ENCODE data around the gene SMARCB1. TPM values are rescaled to one million over a fixed set of nuclear protein-coding genes. Genes with fewer than 3 reads are reported as not detected.
A peak's percentile ranks its signal among the peaks of the same experiment; 100 is the strongest.

Gene SMARCB1
- total RNA-seq, 1 experiment from 2014 or later, result 115 TPM

DNA sequence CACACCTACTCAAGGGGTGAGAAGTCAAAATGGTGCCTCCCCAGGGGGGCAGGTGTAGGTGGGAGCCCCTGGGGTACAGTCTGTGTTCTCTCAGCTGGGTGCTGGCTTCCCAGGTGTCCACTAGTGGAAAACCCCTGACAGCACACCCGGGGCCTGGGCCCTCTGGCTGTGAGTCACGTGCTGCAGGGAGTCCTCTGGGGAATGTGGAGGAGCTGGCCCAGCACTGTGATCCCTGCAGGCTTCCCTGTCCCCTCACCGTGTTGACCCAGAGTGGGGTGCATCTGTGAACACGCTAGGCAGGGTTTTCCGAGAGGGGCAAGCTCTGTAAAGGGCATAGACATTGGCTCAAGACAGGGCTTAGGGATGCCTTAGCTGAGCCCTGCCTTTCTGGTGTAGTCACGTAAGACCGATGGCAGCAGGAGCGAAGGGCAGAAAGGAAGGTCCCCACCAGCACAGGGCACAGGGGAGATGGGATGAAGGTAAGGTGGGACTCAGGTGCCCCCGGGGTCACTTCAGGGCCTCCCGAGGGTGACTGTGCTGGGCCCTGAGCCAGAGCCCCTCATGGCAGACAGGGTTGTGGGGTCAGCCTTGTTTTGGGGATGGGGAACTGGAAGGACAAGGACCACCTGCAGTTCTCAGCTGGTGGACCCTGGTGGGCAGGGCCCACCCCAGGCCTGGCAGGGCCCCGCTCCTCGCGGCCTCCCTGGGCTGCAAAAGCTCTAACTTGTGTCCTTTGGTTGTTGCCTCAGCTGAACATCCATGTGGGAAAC, 37.9 kb downstream of the SMARCB1 start:
- H3K9me3 Mint-ChIP-seq (ENCODE audit: unreplicated experiment), result no peaks in the 10 kb centered on the region
- intact Hi-C loops (cut with micrococcal nuclease), result no loop called here
- H3K4me1 Mint-ChIP-seq (ENCODE audit: insufficient read depth, unreplicated experiment), result peaks cover 6% of the 10 kb centered on the region
- H3K36me3 Mint-ChIP-seq (ENCODE audit: insufficient read depth, unreplicated experiment), result peaks cover 47% of the 10 kb centered on the region
- no TSS peak for BruUV-seq (replicated peaks)
- TF ChIP-seq, protein P1, sequence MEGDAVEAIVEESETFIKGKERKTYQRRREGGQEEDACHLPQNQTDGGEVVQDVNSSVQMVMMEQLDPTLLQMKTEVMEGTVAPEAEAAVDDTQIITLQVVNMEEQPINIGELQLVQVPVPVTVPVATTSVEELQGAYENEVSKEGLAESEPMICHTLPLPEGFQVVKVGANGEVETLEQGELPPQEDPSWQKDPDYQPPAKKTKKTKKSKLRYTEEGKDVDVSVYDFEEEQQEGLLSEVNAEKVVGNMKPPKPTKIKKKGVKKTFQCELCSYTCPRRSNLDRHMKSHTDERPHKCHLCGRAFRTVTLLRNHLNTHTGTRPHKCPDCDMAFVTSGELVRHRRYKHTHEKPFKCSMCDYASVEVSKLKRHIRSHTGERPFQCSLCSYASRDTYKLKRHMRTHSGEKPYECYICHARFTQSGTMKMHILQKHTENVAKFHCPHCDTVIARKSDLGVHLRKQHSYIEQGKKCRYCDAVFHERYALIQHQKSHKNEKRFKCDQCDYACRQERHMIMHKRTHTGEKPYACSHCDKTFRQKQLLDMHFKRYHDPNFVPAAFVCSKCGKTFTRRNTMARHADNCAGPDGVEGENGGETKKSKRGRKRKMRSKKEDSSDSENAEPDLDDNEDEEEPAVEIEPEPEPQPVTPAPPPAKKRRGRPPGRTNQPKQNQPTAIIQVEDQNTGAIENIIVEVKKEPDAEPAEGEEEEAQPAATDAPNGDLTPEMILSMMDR (IDR thresholded peaks at IDR 0.05; ENCODE audit: unreplicated experiment), result no peak
- ChIA-PET POLR2A (interaction anchor here (0.9 to 2.3 kb wide), 2 partner anchors 33 to 46 kb away, joined by 3 to 8 read pairs; partner anchors contain the start of gene SLC2A11), CTCF (interaction anchor here (0.6 to 2.4 kb wide), 4 partner anchors 21 to 112 kb away, joined by 3 to 13 read pairs (median 4); no protein-coding TSS in a partner anchor)
- H3K4me3 Mint-ChIP-seq (ENCODE audit: unreplicated experiment), result no peak overlapping the region
- DNase-seq (ENCODE audit: unreplicated experiment), result no peak
- H3K27me3 Mint-ChIP-seq (ENCODE audit: insufficient read depth, unreplicated experiment), result no peaks in the 10 kb centered on the region
- peak overlapping the region; percentile 86 for H3K27ac Mint-ChIP-seq (ENCODE audit: low read depth, unreplicated experiment)

- Mint-ChIP-seq H3K9me3 (ENCODE audit: unreplicated experiment) (no peaks in the 10 kb centered on the region), H3K4me3 (ENCODE audit: unreplicated experiment) (no peak overlapping the region), H3K36me3 (ENCODE audit: insufficient read depth, unreplicated experiment) (peaks cover 46% of the 10 kb centered on the region), H3K4me1 (ENCODE audit: insufficient read depth, unreplicated experiment) (peaks cover 6% of the 10 kb centered on the region), H3K27me3 (ENCODE audit: insufficient read depth, unreplicated experiment) (no peaks in the 10 kb centered on the region), H3K27ac (ENCODE audit: low read depth, unreplicated experiment) (peak overlapping the region; percentile 86)
- intact Hi-C loops (cut with micrococcal nuclease), result no loop called here
- TF ChIP-seq, protein P1 (IDR thresholded peaks at IDR 0.05; ENCODE audit: unreplicated experiment), result no peak
- no peak for DNase-seq (ENCODE audit: unreplicated experiment)
- ChIA-PET POLR2A (interaction anchor here (0.9 to 2.3 kb wide), 2 partner anchors 32 to 47 kb away, joined by 3 to 8 read pairs; partner anchors contain the start of gene SLC2A11), CTCF (interaction anchor here (0.6 to 2.4 kb wide), 4 partner anchors 20 to 113 kb away, joined by 3 to 13 read pairs (median 4); no protein-coding TSS in a partner anchor)
- BruUV-seq (replicated peaks), result no TSS peak
Measured at GRCh38 chr22:23825246-23825905, 38.6 kb downstream of the SMARCB1 start.

DNA sequence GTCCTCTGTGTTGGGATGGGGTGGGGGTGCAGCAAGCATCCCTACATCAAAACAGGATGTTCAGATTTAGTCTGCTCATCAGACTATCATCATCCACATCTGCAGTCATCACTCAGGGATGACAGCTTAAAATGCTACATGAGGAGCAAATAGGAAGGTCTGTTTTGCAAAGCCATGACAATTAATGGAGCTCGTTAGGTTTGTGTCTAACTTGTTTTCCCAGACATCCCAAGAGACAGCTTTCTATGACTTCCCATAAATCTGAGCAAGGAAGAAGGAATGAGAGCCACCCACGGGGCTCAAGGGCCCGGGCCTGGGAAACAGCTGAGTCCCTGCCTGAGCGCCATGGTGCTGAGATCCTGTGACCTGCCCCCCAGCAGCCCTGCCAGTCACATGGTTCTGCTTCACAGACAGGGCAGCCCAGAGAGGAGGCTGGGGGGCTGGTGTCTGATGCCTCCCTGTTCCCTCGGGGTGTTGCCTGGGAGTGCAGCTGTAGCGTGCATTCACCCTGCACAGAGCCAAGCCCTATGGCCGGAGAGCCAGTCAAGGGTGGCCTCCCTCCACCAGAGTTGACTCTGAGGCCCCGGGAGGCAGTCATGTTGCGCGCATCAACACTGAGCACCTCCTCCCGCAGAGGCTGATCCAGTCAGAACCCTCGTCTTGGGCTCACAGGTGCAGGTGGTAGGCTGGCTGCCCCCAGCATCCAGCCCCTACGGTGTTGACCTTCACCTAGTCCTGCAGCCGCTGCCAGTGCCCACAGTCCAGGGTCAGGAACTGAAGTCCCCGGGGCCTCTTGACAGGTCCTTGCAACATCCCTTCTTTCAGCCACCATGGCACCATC, 40.0 kb downstream of the SMARCB1 start:
- no peak overlapping the region for H3K4me3 Mint-ChIP-seq (ENCODE audit: unreplicated experiment)
- POLR2A ChIA-PET, result interaction anchor here (0.7 to 2.3 kb wide), 2 partner anchors 20 to 31 kb away, joined by 3 to 8 read pairs; partner anchors contain the start of gene SLC2A11
- H3K4me1 Mint-ChIP-seq (ENCODE audit: insufficient read depth, unreplicated experiment), result peaks cover 6% of the 10 kb centered on the region
- DNase-seq (ENCODE audit: unreplicated experiment), result no peak
- H3K27me3 Mint-ChIP-seq (ENCODE audit: insufficient read depth, unreplicated experiment), result no peaks in the 10 kb centered on the region
- TF ChIP-seq, protein P1 (IDR thresholded peaks at IDR 0.05; ENCODE audit: unreplicated experiment), result no peak
- H3K9me3 Mint-ChIP-seq (ENCODE audit: unreplicated experiment), result no peaks in the 10 kb centered on the region
- H3K27ac Mint-ChIP-seq (ENCODE audit: low read depth, unreplicated experiment), result peak overlapping the region; percentile 86
- no TSS peak for BruUV-seq (replicated peaks)
- intact Hi-C loops (cut with micrococcal nuclease), result no loop called here
- CTCF ChIA-PET, result interaction anchor here (0.9 to 2.4 kb wide), 2 partner anchors 23 to 58 kb away, joined by 4 to 13 read pairs; no protein-coding TSS in a partner anchor
- H3K36me3 Mint-ChIP-seq (ENCODE audit: insufficient read depth, unreplicated experiment), result peaks cover 48% of the 10 kb centered on the region

All from MCF 10A (cell line).